GM23338 (cell line): Measurements from ENCODE around the gene SLC9C1.

ENCODE experiments used
- CREB1 ChIP-seq: fragments of 250-450 bp; sonication (Bioruptor Pico); IDR thresholded peaks from 2 replicates; pipeline ENCODE4 v1.5.0; 2020; ENCODE audit warnings: low read depth, mild to moderate bottlenecking, moderate library complexity
- EZH2 ChIP-seq: fragments of 200-600 bp; sonication (generic); IDR thresholded peaks from one replicate; pipeline ENCODE4 v1.8.0; 2017; ENCODE audit warnings: antibody characterized with exemption, mild to moderate bottlenecking, low read depth; ENCODE audit not compliant: unreplicated experiment
- POLR2AphosphoS5 ChIP-seq: IDR thresholded peaks from 2 replicates; pipeline ENCODE4 v1.6.1; 2016; ENCODE audit warnings: antibody characterized with exemption, low read depth
- REST ChIP-seq: IDR thresholded peaks from one replicate; pipeline ENCODE4 v1.6.1; 2018; ENCODE audit warnings: antibody characterized with exemption; ENCODE audit not compliant: unreplicated experiment
- TF ChIP-seq, protein P1 (sequence below), 2 experiments: fragments of 200-600 bp in 1 of 2; sonication (generic) in 1 of 2; conservative IDR thresholded peaks; 2 replicates each; pipeline versions ENCODE4 v1.5.1 to v1.6.1; 2016 to 2017; ENCODE audit warnings: antibody characterized with exemption in 2 of 2, low read depth in 2 of 2, mild to moderate bottlenecking in 2 of 2, moderate library complexity in 1 of 2

- TF ChIP-seq, protein P1, sequence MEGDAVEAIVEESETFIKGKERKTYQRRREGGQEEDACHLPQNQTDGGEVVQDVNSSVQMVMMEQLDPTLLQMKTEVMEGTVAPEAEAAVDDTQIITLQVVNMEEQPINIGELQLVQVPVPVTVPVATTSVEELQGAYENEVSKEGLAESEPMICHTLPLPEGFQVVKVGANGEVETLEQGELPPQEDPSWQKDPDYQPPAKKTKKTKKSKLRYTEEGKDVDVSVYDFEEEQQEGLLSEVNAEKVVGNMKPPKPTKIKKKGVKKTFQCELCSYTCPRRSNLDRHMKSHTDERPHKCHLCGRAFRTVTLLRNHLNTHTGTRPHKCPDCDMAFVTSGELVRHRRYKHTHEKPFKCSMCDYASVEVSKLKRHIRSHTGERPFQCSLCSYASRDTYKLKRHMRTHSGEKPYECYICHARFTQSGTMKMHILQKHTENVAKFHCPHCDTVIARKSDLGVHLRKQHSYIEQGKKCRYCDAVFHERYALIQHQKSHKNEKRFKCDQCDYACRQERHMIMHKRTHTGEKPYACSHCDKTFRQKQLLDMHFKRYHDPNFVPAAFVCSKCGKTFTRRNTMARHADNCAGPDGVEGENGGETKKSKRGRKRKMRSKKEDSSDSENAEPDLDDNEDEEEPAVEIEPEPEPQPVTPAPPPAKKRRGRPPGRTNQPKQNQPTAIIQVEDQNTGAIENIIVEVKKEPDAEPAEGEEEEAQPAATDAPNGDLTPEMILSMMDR (conservative IDR thresholded peaks at IDR 0.05; ENCODE audit: low read depth in 2 of 2), result no peak
- no peak for TF ChIP-seq REST
- TF ChIP-seq CREB1 (CRISPR knock-in tag), result no peak
- TF ChIP-seq POLR2AphosphoS5, result no peak
- TF ChIP-seq EZH2, result no peak
Observed at GRCh38 chr3:112130638-112130993, 163.4 kb downstream of the SLC9C1 start.
